Calu3 (cell line): ENCODE results near the gene RECK. TPM values are rescaled to one million over a fixed set of nuclear protein-coding genes. Genes with fewer than 3 reads are reported as not detected.
"Not testable (repeated sequence)": the region's sequence is repeated elsewhere in the genome, so short reads cannot be mapped to it uniquely, and the experiment has no call there.

Source experiments
- BruUV-seq: library from RNA; stranded (reverse); fragments of 400-500 nt; replicated peaks from 2 replicates; lab custom pipeline; 2021; lab: Mats Ljungman, UMichigan
- CTCF ChIA-PET: fragments of 300-600 bp; sonication (Branson Sonifier 250); formaldehyde crosslinking; loops from one replicate; lab custom pipeline; 2022; ENCODE audit warnings: antibody characterized with exemption; lab: Charles Lee
- DNase-seq: peaks from one replicate; pipeline ENCODE4 v3.0.0; 2022
- H3K27ac Mint-ChIP-seq: one replicate; pipeline ENCODE4 v1.8.0; 2022; ENCODE audit warnings: mixed read lengths; ENCODE audit not compliant: unreplicated experiment
- H3K27me3 Mint-ChIP-seq: one replicate; pipeline ENCODE4 v1.8.0; 2022; ENCODE audit warnings: mixed read lengths; ENCODE audit not compliant: unreplicated experiment
- H3K36me3 Mint-ChIP-seq: one replicate; pipeline ENCODE4 v1.8.0; 2022; ENCODE audit warnings: mild to moderate bottlenecking, moderate library complexity, mixed read lengths; ENCODE audit not compliant: insufficient read depth, unreplicated experiment
- H3K4me1 Mint-ChIP-seq: one replicate; pipeline ENCODE4 v1.8.0; 2022; ENCODE audit warnings: mild to moderate bottlenecking, low read depth, mixed read lengths; ENCODE audit not compliant: unreplicated experiment
- H3K4me3 Mint-ChIP-seq: one replicate; pipeline ENCODE4 v1.8.0; 2022; ENCODE audit warnings: mild to moderate bottlenecking, low read depth, moderate library complexity, mixed read lengths; ENCODE audit not compliant: unreplicated experiment
- H3K9me3 Mint-ChIP-seq: one replicate; pipeline ENCODE4 v1.8.0; 2022; ENCODE audit warnings: low read depth, mixed read lengths; ENCODE audit not compliant: unreplicated experiment
- intact Hi-C: fragments of 100-400 bp; cut with micrococcal nuclease; formaldehyde crosslinking; loops from one replicate; pipeline ENCODE4 v1.10.0; 2022; ENCODE audit not compliant: unreplicated experiment
- total RNA-seq: library from RNA; stranded (reverse); gene quantifications from 2 replicates; pipeline ENCODE4 v1.2.3, GENCODE V29; 2022
- TF ChIP-seq, protein P1 (sequence below): fragments of 200-600 bp; IDR thresholded peaks from one replicate; pipeline ENCODE4 v1.8.0; 2022; ENCODE audit warnings: antibody characterized with exemption; ENCODE audit not compliant: unreplicated experiment

RECK gene
- total RNA-seq, 1 experiment from 2014 or later = 1.1 TPM

DNA sequence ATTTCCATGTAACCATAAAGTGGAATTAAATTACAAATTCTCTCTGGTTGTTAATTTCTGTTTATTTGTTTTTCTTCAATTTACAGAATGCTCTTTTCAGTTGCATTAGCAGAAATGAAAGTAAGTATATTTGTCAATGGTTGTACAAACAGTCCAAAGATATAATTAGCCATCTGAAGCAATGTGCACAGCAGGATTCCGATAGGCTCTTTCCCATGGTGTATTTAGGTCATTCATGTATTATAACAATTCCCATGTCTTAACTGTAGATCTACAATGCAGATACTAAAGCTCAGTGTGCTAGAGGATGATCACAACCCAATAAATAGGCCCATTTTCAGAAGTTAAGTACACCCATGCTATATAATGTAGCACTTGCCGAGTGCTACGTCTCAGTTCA is 43.8 kb downstream of the RECK start:
- H3K4me3 Mint-ChIP-seq = no peak overlapping the region
- CTCF ChIA-PET = no interaction called here
- intact Hi-C loops = no loop called here
- H3K4me1 Mint-ChIP-seq = no peaks in the 10 kb centered on the region
- H3K27ac Mint-ChIP-seq = no peak overlapping the region
- TF ChIP-seq, protein P1, sequence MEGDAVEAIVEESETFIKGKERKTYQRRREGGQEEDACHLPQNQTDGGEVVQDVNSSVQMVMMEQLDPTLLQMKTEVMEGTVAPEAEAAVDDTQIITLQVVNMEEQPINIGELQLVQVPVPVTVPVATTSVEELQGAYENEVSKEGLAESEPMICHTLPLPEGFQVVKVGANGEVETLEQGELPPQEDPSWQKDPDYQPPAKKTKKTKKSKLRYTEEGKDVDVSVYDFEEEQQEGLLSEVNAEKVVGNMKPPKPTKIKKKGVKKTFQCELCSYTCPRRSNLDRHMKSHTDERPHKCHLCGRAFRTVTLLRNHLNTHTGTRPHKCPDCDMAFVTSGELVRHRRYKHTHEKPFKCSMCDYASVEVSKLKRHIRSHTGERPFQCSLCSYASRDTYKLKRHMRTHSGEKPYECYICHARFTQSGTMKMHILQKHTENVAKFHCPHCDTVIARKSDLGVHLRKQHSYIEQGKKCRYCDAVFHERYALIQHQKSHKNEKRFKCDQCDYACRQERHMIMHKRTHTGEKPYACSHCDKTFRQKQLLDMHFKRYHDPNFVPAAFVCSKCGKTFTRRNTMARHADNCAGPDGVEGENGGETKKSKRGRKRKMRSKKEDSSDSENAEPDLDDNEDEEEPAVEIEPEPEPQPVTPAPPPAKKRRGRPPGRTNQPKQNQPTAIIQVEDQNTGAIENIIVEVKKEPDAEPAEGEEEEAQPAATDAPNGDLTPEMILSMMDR = no peak
- no peaks in the 10 kb centered on the region for H3K9me3 Mint-ChIP-seq
- DNase-seq = no peak
- no peaks in the 10 kb centered on the region for H3K36me3 Mint-ChIP-seq
- peaks cover 10% of the 10 kb centered on the region for H3K27me3 Mint-ChIP-seq
- no TSS peak for BruUV-seq

DNA sequence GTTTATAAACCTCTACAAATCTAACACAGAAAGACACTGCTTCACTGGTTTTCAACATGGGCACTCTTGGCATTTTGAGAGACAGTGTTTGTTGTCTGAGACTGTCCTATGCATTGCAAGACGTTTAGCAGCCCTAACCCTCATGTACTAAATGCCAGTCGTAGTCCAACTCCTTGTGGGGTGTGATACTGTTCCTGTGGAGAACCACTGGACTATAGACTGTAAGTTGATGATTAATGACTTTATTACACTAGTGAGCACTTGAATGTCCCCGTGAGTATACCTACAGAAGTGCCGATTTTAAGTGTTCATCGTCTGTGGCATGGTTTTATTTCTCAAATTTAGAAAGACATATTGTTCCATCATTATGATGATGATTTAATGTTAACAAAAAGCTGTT is 46.2 kb downstream of the RECK start:
- BruUV-seq = no TSS peak
- CTCF ChIA-PET = no interaction called here
- no peaks in the 10 kb centered on the region for H3K36me3 Mint-ChIP-seq

DNA sequence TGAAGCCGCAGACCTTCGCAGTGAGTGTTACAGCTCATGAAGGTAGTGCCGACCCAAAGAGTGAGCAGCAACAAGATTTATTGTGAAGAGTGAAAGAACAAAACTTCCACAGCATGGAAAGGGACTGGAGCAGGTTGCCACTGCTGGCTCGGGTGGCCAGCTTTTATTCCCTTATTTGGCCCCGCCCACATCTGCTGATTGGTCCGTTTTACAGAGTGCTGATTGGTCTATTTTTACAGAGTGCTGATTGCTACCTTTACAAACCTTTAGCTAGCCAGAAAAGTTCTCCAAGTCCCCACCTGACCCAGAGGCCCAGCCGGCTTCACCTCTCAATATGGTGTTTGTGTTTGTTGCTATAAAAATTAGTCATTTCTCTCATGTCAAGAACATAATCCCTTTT is 49.7 kb downstream of the RECK start:
- Mint-ChIP-seq H3K4me3 (no peak overlapping the region), H3K9me3 (no peaks in the 10 kb centered on the region), H3K27ac (no peak overlapping the region), H3K4me1 (peaks cover 2% of the 10 kb centered on the region), H3K27me3 (peaks cover 1% of the 10 kb centered on the region), H3K36me3 (no peaks in the 10 kb centered on the region)
- TF ChIP-seq, protein P1 = no peak
- intact Hi-C loops = no loop called here
- BruUV-seq = no TSS peak
- CTCF ChIA-PET = interaction anchor here (0.5 kb wide), 1 partner anchor 85 kb away, joined by 3 read pairs; no protein-coding TSS in a partner anchor
- no peak for DNase-seq

More for the DNA sequence above, 46.2 kb downstream of the RECK start:
- TF ChIP-seq, protein P1 = no peak
- no peaks in the 10 kb centered on the region for H3K9me3 Mint-ChIP-seq
- peaks cover 10% of the 10 kb centered on the region for H3K27me3 Mint-ChIP-seq
- no peak overlapping the region for H3K4me3 Mint-ChIP-seq
- H3K4me1 Mint-ChIP-seq = no peaks in the 10 kb centered on the region
- DNase-seq = no peak
- intact Hi-C loops = no loop called here
- H3K27ac Mint-ChIP-seq = no peak overlapping the region

DNA sequence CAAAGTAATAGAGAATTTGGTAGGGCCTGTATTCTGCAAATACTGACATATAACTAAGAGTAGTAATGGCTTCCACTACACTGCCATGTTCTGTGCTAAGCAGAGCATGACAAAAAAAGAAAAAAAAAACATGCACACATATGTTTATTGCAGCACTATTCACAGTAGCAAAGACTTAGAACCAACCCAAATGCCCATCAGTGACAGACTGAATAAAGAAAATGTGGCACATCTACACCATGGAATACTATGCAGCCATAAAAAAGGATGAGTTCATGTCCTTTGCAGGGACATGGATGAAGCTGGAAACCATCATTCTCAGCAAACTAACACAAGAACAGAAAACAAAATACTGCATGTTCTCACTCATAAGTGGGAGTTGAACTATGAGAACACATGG is 50.3 kb downstream of the RECK start:
- BruUV-seq, DNase-seq, H3K4me1 Mint-ChIP-seq, CTCF ChIA-PET, H3K9me3 Mint-ChIP-seq, H3K36me3 Mint-ChIP-seq, H3K4me3 Mint-ChIP-seq, H3K27me3 Mint-ChIP-seq, H3K27ac Mint-ChIP-seq, intact Hi-C loops: not testable (repeated sequence)

DNA sequence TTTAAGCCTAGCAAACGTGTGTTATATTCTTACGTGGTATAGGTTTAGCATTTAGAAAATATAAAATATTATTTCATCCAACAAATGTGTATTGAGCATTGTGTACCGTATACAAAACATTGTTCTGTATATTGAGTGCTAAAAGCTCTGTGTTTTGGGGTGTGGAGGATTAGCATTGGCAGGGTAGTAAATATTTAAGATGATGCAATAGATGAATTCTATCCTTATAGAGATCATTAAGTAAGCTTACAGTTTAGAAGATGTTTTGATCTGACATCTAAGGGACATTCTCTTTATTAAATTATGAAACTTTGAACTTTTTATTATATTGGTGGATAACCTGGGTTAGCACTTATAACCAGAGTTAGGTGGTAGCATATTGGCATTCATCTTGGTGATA is 51.3 kb downstream of the RECK start:
- H3K9me3 Mint-ChIP-seq = no peaks in the 10 kb centered on the region
- H3K27me3 Mint-ChIP-seq = no peaks in the 10 kb centered on the region
- H3K4me1 Mint-ChIP-seq = peaks cover 9% of the 10 kb centered on the region
- BruUV-seq = no TSS peak
- CTCF ChIA-PET = no interaction called here
- no peaks in the 10 kb centered on the region for H3K36me3 Mint-ChIP-seq
- H3K27ac Mint-ChIP-seq = no peak overlapping the region
- intact Hi-C loops = no loop called here
- TF ChIP-seq, protein P1 = no peak
- DNase-seq = no peak
- H3K4me3 Mint-ChIP-seq = no peak overlapping the region
